Endothelial cell of umbilical vein (primary cell): ENCODE measurements around the gene FHOD3. TPM values are rescaled to one million over a fixed set of nuclear protein-coding genes. Genes with fewer than 3 reads are reported as not detected.

ENCODE experiments used
- BruUV-seq: library from RNA; stranded (reverse); fragments of 400-500 nt; replicated peaks from 2 replicates; lab custom pipeline; 2021; lab: Mats Ljungman, UMichigan
- CTCF ChIA-PET: fragments of 300-600, 350-600 bp; sonication (Branson Sonifier 250); formaldehyde crosslinking; loops from one replicate; lab custom pipeline; 2021; ENCODE audit warnings: antibody characterized with exemption, inconsistent platforms; lab: Charles Lee
- POLR2A ChIA-PET: fragments of 300-600, 350-600 bp; sonication (Branson Sonifier 250); formaldehyde crosslinking; loops from one replicate; lab custom pipeline; 2021; ENCODE audit warnings: antibody characterized with exemption, inconsistent platforms; lab: Charles Lee
- DNase-seq: peaks from one replicate; pipeline ENCODE4 v3.0.0-alpha.2; 2011; ENCODE audit warnings: low read depth, low spot score
- FAIRE-seq: peaks from 2 replicates; lab custom pipeline; 2011; peaks lifted over from hg19 to GRCh38; lab: Jason Lieb, UNC
- H2AFZ ChIP-seq: 2 replicates; pipeline ENCODE4 v1.6.0; 2012; ENCODE audit warnings: low read depth, low read length, control low read depth, inconsistent platforms
- H3K27ac ChIP-seq: 2 replicates; pipeline ENCODE4 v1.5.1; 2011; ENCODE audit warnings: low read depth, mild to moderate bottlenecking, control low read depth, low read length, moderate library complexity; ENCODE audit not compliant: insufficient read depth
- H3K27me3 ChIP-seq, 2 experiments: 2 replicates each; pipeline versions ENCODE4 v1.6.0 to v1.6.1; 2011; ENCODE audit warnings: low read length in 2 of 2, mixed read lengths in 1 of 2; ENCODE audit not compliant: control insufficient read depth in 2 of 2, insufficient read depth in 2 of 2
- H3K36me3 ChIP-seq, 2 experiments: 2 replicates in 1 of 2; 3 replicates in 1 of 2; pipeline ENCODE4 v1.5.1; 2011; ENCODE audit warnings: low read length in 2 of 2, mild to moderate bottlenecking in 1 of 2, moderate library complexity in 1 of 2; ENCODE audit not compliant: control insufficient read depth in 2 of 2, insufficient read depth in 2 of 2; ENCODE audit errors: extremely low read depth in 1 of 2
- H3K4me1 ChIP-seq: 3 replicates; pipeline ENCODE4 v1.5.1; 2011; ENCODE audit warnings: mild to moderate bottlenecking, low read length; ENCODE audit not compliant: control insufficient read depth, insufficient read depth; ENCODE audit errors: extremely low read depth
- H3K4me2 ChIP-seq: 2 replicates; pipeline ENCODE4 v1.6.1; 2011; ENCODE audit warnings: low read length, control low read depth, mixed read lengths; ENCODE audit not compliant: insufficient read depth
- H3K4me3 ChIP-seq, 3 experiments: fragments of 200-600 bp in 1 of 3; sonication (generic), shearing (Covaris generic) in 1 of 3; replicated peaks in 1 of 3; 2 replicates each; pipeline ENCODE4 v1.5.1; 2011 to 2016; ENCODE audit warnings: control low read depth in 3 of 3, low read length in 3 of 3, mild to moderate bottlenecking in 2 of 3, inconsistent platforms in 1 of 3, low read depth in 1 of 3, moderate library complexity in 1 of 3; ENCODE audit not compliant: insufficient read depth in 1 of 3
- H3K79me2 ChIP-seq: 2 replicates; pipeline ENCODE4 v1.6.0; 2012; ENCODE audit warnings: low read length, inconsistent platforms; ENCODE audit not compliant: control insufficient read depth, insufficient read depth
- H3K9ac ChIP-seq: replicated peaks from 2 replicates; pipeline ENCODE3; 2011; ENCODE audit warnings: low read length, control low read depth; ENCODE audit not compliant: insufficient read depth; ENCODE audit errors: extremely low read depth
- H3K9me1 ChIP-seq: replicated peaks from 3 replicates; pipeline ENCODE4 v1.6.0; 2011; ENCODE audit warnings: mild to moderate bottlenecking, low read length; ENCODE audit not compliant: control insufficient read depth, insufficient read depth; ENCODE audit errors: extremely low read depth
- H3K9me3 ChIP-seq: replicated peaks from 2 replicates; pipeline ENCODE4 v1.5.1; 2012; ENCODE audit warnings: low read length, inconsistent platforms; ENCODE audit not compliant: control insufficient read depth, insufficient read depth
- H4K20me1 ChIP-seq: replicated peaks from 2 replicates; pipeline ENCODE3; 2011; ENCODE audit warnings: mild to moderate bottlenecking, low read length; ENCODE audit not compliant: control insufficient read depth, insufficient read depth; ENCODE audit errors: extremely low read depth
- EZH2 ChIP-seq: IDR thresholded peaks from 2 replicates; pipeline ENCODE4 v1.6.1; 2012; ENCODE audit warnings: borderline replicate concordance, low read depth, mild to moderate bottlenecking, moderate library complexity, low read length, inconsistent platforms; ENCODE audit not compliant: severe bottlenecking
- FOS ChIP-seq: IDR thresholded peaks from 2 replicates; pipeline ENCODE4 v1.6.1; 2011; ENCODE audit warnings: mild to moderate bottlenecking, low read length, moderate library complexity, borderline replicate concordance; ENCODE audit not compliant: insufficient read depth
- GATA2 ChIP-seq: IDR thresholded peaks from 2 replicates; pipeline ENCODE4 v1.7.0; 2011; ENCODE audit warnings: low read depth, mild to moderate bottlenecking, moderate library complexity, mixed read lengths, low read length; ENCODE audit not compliant: insufficient read length, insufficient read depth
- JUN ChIP-seq: IDR thresholded peaks from 2 replicates; pipeline ENCODE4 v1.6.1; 2011; ENCODE audit warnings: borderline replicate concordance, low read depth; ENCODE audit not compliant: insufficient read length, insufficient read depth
- MYC ChIP-seq: IDR thresholded peaks from one replicate; pipeline ENCODE4 v1.6.1; 2011; ENCODE audit warnings: mild to moderate bottlenecking, low read depth, low read length
- POLR2A ChIP-seq: IDR thresholded peaks from 2 replicates; pipeline ENCODE4 v1.6.1; 2012; ENCODE audit warnings: low read depth, mild to moderate bottlenecking, control low read depth, low read length
- POLR2AphosphoS5 ChIP-seq: IDR thresholded peaks from 2 replicates; pipeline ENCODE4 v1.6.1; 2012; ENCODE audit warnings: low read depth, mild to moderate bottlenecking, control low read depth, low read length, moderate library complexity; ENCODE audit not compliant: insufficient read depth
- dilution Hi-C: fragments of 300-500 bp; cut with MboI; formaldehyde crosslinking; loops from one replicate; pipeline ENCODE4 v1.15.0; 2019; ENCODE audit warnings: low sequenced_read_pairs; ENCODE audit not compliant: extremely low pct_ligation_motif_present
- intact Hi-C: fragments of 100-400 bp; cut with micrococcal nuclease; formaldehyde crosslinking; loops from one replicate; pipeline ENCODE4 v1.10.0; 2022
- polyA plus RNA-seq, 4 experiments: library from polyadenylated mRNA; depleted of rRNA in 3 of 4; stranded (reverse) in 3 of 4; unstranded in 1 of 4; fragments of >200 nt; gene quantifications; 2 replicates each; pipeline versions ENCODE4 v1.2.1 to v1.2.3, GENCODE V29; 2011 to 2012; ENCODE audit warnings: missing spikeins in 1 of 4
- total RNA-seq: library from RNA; stranded (reverse); gene quantifications from 2 replicates; pipeline ENCODE4 v1.2.3, GENCODE V29; 2021
- TF ChIP-seq, protein P1 (sequence below): IDR thresholded peaks from 2 replicates; pipeline ENCODE4 v1.6.1; 2011; ENCODE audit not compliant: insufficient read depth, insufficient read length
- TF ChIP-seq, protein P2 (sequence below), 2 donors: IDR thresholded peaks; 1 replicate in 1 of 2; 2 replicates in 1 of 2; pipeline ENCODE4 v1.5.1; 2011; ENCODE audit warnings: low read length in 2 of 2, mild to moderate bottlenecking in 2 of 2, moderate library complexity in 2 of 2, control low read depth in 1 of 2, inconsistent platforms in 1 of 2, low read depth in 1 of 2; ENCODE audit not compliant: insufficient read depth in 1 of 2; ENCODE audit errors: extremely low read depth in 1 of 2

Gene FHOD3
- total and polyA plus RNA-seq, 2 donors (not counting 3 experiments of a cell fraction or from before 2014, with no cell fraction given): 0.06 to 1.5 TPM

DNA sequence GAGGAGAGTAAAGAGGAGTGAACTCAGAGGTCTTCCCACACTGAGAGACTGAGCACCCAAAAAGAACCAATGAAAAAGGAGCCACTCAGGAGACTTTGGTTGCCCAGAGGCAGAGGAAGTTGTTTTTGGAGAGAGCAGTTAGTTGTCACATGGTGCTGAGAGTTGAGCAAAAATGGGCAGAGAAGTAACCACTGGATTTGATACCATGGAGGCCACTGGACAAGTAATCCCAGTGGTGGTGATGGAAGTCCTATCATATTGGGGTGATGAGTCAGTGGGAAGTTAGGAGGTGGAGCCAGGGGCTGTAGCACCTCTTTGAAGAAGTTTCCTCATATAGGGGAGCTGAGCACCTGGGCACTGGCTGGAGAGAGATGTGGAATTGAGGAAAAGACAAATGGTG, 295.5 kb downstream of the FHOD3 start:
- no peak for DNase-seq
- Histone ChIP-seq H4K20me1 (no peaks in the 10 kb centered on the region), H3K9me1 (no peaks in the 10 kb centered on the region), H3K4me3 (no peak overlapping the region), H3K4me1 (no peaks in the 10 kb centered on the region), H2AFZ (no peak overlapping the region), H3K4me2 (no peak overlapping the region), H3K27ac (no peak overlapping the region), H3K27me3 (no peaks in the 10 kb centered on the region), H3K79me2 (no peaks in the 10 kb centered on the region), H3K9me3 (no peaks in the 10 kb centered on the region), H3K9ac (no peak overlapping the region), H3K36me3 (no peaks in the 10 kb centered on the region)
- dilution Hi-C loops (no loop called here), intact Hi-C loops (no loop called here)
- FAIRE-seq: no peak
- ChIA-PET POLR2A (no interaction called here), CTCF (no interaction called here)
- no TSS peak for BruUV-seq
- no peak for TF ChIP-seq MYC
- no peak for TF ChIP-seq GATA2
- TF ChIP-seq, protein P1, sequence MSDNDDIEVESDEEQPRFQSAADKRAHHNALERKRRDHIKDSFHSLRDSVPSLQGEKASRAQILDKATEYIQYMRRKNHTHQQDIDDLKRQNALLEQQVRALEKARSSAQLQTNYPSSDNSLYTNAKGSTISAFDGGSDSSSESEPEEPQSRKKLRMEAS: no peak
- no peak for TF ChIP-seq POLR2AphosphoS5
- TF ChIP-seq JUN: no peak
- no peak for TF ChIP-seq POLR2A
- TF ChIP-seq FOS: no peak
- no peak for TF ChIP-seq EZH2
- TF ChIP-seq, protein P2, sequence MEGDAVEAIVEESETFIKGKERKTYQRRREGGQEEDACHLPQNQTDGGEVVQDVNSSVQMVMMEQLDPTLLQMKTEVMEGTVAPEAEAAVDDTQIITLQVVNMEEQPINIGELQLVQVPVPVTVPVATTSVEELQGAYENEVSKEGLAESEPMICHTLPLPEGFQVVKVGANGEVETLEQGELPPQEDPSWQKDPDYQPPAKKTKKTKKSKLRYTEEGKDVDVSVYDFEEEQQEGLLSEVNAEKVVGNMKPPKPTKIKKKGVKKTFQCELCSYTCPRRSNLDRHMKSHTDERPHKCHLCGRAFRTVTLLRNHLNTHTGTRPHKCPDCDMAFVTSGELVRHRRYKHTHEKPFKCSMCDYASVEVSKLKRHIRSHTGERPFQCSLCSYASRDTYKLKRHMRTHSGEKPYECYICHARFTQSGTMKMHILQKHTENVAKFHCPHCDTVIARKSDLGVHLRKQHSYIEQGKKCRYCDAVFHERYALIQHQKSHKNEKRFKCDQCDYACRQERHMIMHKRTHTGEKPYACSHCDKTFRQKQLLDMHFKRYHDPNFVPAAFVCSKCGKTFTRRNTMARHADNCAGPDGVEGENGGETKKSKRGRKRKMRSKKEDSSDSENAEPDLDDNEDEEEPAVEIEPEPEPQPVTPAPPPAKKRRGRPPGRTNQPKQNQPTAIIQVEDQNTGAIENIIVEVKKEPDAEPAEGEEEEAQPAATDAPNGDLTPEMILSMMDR (IDR thresholded peaks at IDR 0.05; ENCODE audit: extremely low read depth in 1 of 2, insufficient read depth in 1 of 2, low read depth in 1 of 2, low read length in 2 of 2): no peak
